Naive thymus-derived CD8-positive, alpha-beta T cell (primary cell): ENCODE results near the gene RERE. TPM values are rescaled to one million over a fixed set of nuclear protein-coding genes. Genes with fewer than 3 reads are reported as not detected.

Experiments
- ATAC-seq, 2 donors: fragments of 150-1000 bp; cut with Tn5 transposase in 1 of 2; sonication (Bioruptor Pico), chemical (Tn5 transposase) in 1 of 2; 1 replicate in 1 of 2; 2 replicates in 1 of 2; pipeline ENCODE4 v1.10.0; 2021; ENCODE audit warnings: mild to moderate bottlenecking in 2 of 2, moderate library complexity in 2 of 2
- POLR2A ChIA-PET: fragments of 350-600 bp; sonication (Branson Sonifier 250); formaldehyde crosslinking; loops from one replicate; lab custom pipeline; 2021; ENCODE audit warnings: antibody characterized with exemption; lab: Charles Lee
- DNase-seq, 10 donors: peaks; one replicate each; pipeline versions ENCODE4 v3.0.0 to v3.0.0-alpha.2; 2020 to 2022
- H3K27ac Mint-ChIP-seq, 10 donors: one replicate each; pipeline ENCODE4 v1.8.0; 2020 to 2022; ENCODE audit warnings: mild to moderate bottlenecking in 10 of 10, mixed read lengths in 10 of 10, moderate library complexity in 4 of 10, inconsistent platforms in 1 of 10
- H3K27me3 Mint-ChIP-seq, 5 donors: one replicate each; pipeline ENCODE4 v1.8.0; 2021 to 2022; ENCODE audit warnings: mixed read lengths in 5 of 5
- H3K36me3 Mint-ChIP-seq, 3 donors: one replicate each; pipeline ENCODE4 v1.8.0; 2020 to 2022; ENCODE audit warnings: mixed read lengths in 3 of 3, mild to moderate bottlenecking in 2 of 3, inconsistent platforms in 1 of 3
- H3K4me1 Mint-ChIP-seq, 4 donors: one replicate each; pipeline ENCODE4 v1.8.0; 2021 to 2022; ENCODE audit warnings: mixed read lengths in 4 of 4
- H3K4me3 Mint-ChIP-seq, 10 donors: one replicate each; pipeline ENCODE4 v1.8.0; 2020 to 2022; ENCODE audit warnings: mild to moderate bottlenecking in 10 of 10, mixed read lengths in 10 of 10, moderate library complexity in 6 of 10, inconsistent platforms in 1 of 10
- H3K9me3 Mint-ChIP-seq, 9 donors: one replicate each; pipeline ENCODE4 v1.8.0; 2020 to 2022; ENCODE audit warnings: mixed read lengths in 9 of 9, mild to moderate bottlenecking in 3 of 9, inconsistent platforms in 1 of 9, moderate library complexity in 1 of 9
- polyA plus RNA-seq, 3 donors: library from polyadenylated mRNA; unstranded; fragments of 300-500 nt; fragmentation: Illumina TruSeq; gene quantifications; one replicate each; pipeline ENCODE4 v1.2.3, GENCODE V29; 2021
- total RNA-seq, 8 experiments: library from RNA in 2 of 8; stranded (reverse) in 2 of 8; gene quantifications; one replicate each; pipeline ENCODE4 v1.2.3 and lab custom pipeline; 2021 to 2026

RERE gene
- total and polyA plus RNA-seq, 5 experiments from 2014 or later = 4.1 to 84.2 (median 8.8) TPM

DNA sequence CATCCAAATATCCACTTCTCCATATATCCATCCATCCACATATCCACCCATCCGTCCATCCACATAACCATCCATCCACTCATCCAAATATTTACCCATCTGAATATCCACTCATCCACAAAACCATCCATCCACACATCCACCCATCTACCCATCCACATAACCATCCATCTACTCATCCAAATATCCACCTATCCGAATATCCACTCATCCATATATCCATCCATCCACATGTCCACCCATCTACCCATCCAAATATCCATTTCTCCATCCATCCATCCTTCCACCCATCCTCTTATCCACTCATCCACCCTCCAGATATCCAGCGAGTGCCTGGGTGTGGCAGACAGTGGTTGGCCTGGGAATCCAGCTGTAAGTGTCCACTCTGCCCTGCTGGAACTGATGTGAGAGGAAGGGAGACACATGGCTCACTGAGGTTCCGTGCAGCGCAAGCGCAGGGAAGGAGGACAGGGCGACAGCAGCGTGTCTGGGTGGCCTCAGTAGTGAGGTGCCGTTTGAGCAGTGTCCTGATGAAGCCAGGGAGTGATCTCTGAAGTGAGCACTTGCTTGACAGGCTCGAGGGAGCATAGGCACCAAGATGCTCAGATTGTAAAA lies 472.4 kb downstream of the RERE start:
- peaks cover 0 to 9% (median 0%) of the 10 kb centered on the region in 5 donors for H3K27me3 Mint-ChIP-seq
- ATAC-seq (no peak), DNase-seq (no peak)
- peak overlapping the region in 1 of 10 donors; percentile 23 for H3K27ac Mint-ChIP-seq
- POLR2A ChIA-PET = no interaction called here
- H3K36me3 Mint-ChIP-seq = no peaks in the 10 kb centered on the region
- H3K9me3 Mint-ChIP-seq = no peaks in the 10 kb centered on the region
- H3K4me1 Mint-ChIP-seq = peaks cover 4 to 7% (median 4%) of the 10 kb centered on the region in 4 donors
- no peak overlapping the region for H3K4me3 Mint-ChIP-seq

DNA sequence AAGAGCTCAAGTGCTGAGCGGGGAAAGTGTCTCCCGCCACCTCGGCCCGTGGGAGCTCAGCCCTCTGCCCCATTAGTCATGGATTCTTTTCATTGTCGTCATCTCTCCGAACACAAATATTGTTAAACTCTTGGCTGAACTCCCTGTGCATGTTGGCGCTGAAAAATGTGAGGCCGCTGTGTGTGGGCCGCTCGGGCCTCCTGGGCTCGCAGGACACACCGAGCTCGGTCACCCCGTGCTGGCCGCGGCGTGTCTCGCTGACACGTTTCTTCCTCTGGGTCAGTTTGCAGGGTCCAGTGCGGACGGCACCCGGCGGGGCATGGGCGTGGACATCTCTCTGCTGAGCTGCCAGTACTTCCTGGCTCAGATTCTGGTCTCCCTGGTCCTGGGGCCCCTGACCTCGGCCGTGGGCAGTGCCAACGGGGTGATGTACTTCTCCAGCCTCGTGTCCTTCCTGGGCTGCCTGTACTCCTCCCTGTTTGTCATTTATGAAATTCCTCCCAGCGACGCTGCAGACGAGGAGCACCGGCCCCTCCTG lies 473.9 kb downstream of the RERE start:
- Mint-ChIP-seq H3K4me3 (no peak overlapping the region), H3K4me1 (peaks cover 0 to 2% (median 0%) of the 10 kb centered on the region in 4 donors), H3K9me3 (no peaks in the 10 kb centered on the region)

DNA sequence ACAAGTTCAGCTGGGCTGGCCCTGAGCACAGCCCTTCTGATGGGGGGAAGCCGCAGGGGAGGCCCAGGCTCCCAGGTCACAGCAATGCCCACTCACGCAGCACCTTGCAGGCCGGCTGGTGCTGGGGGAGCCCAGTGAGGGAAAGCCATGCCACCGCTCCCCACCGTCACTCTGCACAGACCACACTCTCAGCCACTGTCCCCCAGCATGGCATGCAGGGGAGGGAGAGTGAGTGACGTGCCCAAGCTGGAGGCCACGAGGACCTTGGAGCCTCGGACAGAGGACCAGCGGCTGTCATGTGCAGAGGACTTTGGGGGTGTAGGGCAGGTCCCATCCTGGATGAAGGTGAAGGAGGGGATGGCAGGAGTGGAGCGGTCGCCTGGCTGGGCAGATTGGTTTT lies 474.4 kb downstream of the RERE start:
- peaks cover 0 to 4% (median 0%) of the 10 kb centered on the region in 5 donors for H3K27me3 Mint-ChIP-seq
- no peaks in the 10 kb centered on the region for H3K9me3 Mint-ChIP-seq

More for the DNA sequence above, 473.9 kb downstream of the RERE start:
- Mint-ChIP-seq H3K36me3 (no peaks in the 10 kb centered on the region), H3K27ac (peak overlapping the region in 1 of 10 donors; percentile 46), H3K27me3 (peaks cover 0 to 4% (median 0%) of the 10 kb centered on the region in 5 donors)
- no peak for DNase-seq
- no peak for ATAC-seq
- POLR2A ChIA-PET = no interaction called here

DNA sequence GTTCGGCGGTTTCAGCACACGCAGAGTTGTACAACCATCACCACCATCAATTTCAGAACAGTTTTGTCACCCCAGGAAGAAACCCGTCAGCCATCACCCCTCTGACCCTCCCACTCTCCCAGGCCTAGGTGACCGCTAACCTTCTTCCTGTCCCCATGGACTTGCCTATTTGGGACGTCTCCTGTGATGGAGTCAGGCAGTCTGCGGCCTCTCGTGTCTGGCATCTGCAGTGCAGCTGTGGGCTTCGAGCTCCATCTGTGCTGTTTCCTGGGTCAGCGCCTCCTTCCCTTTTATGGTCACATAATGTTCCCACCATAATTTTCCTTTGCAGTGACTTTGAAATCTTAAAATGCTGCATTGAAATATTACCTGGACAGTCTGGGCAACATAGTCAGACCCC lies 475.1 kb downstream of the RERE start:
- POLR2A ChIA-PET = no interaction called here
- Mint-ChIP-seq H3K9me3 (peaks cover 0 to 2% (median 0%) of the 10 kb centered on the region in 9 donors), H3K4me3 (no peak overlapping the region), H3K27ac (no peak overlapping the region), H3K36me3 (peaks cover 0 to under 1% (median 0%) of the 10 kb centered on the region in 3 donors), H3K27me3 (peaks cover 0 to 4% (median 0%) of the 10 kb centered on the region in 5 donors), H3K4me1 (peaks cover 0 to 2% (median 0%) of the 10 kb centered on the region in 4 donors)
- ATAC-seq (no peak), DNase-seq (no peak)

More for the DNA sequence above, 474.4 kb downstream of the RERE start:
- POLR2A ChIA-PET = no interaction called here
- H3K4me1 Mint-ChIP-seq = peaks cover 0 to 2% (median 0%) of the 10 kb centered on the region in 4 donors
- peak overlapping the region in 1 of 10 donors; percentile 46 for H3K27ac Mint-ChIP-seq
- H3K4me3 Mint-ChIP-seq = no peak overlapping the region
- no peaks in the 10 kb centered on the region for H3K36me3 Mint-ChIP-seq
- DNase-seq (no peak), ATAC-seq (no peak)

DNA sequence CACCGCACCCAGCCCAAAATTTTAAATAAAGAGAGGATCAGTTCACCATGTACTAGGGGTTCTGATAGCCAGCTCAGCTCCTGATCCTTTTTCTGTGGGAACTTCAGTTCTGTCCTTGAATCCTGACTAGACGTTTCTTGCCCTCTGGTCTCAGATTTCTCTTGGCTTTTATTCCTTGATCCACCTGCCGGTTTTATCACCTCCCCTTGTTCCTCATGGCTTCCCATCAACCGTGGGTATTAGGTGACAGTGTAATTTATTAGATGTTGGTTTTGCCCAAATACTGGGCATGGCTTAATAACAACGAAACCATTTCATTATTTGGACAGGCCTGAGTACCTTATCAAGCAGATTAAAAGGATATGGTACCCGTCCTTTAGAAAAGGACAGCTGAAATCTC lies 477.0 kb downstream of the RERE start:
- Mint-ChIP-seq H3K4me1 (no peaks in the 10 kb centered on the region), H3K27ac (no peak overlapping the region), H3K27me3 (no peaks in the 10 kb centered on the region), H3K36me3 (peaks cover 4 to 7% (median 5%) of the 10 kb centered on the region in 3 donors), H3K4me3 (no peak overlapping the region), H3K9me3 (peaks cover 0 to 8% (median 1%) of the 10 kb centered on the region in 9 donors)
- ATAC-seq (no peak), DNase-seq (no peak)
- POLR2A ChIA-PET = interaction anchor here (0.7 kb wide), 1 partner anchor 23 kb away, joined by 4 read pairs; no protein-coding TSS in a partner anchor

DNA sequence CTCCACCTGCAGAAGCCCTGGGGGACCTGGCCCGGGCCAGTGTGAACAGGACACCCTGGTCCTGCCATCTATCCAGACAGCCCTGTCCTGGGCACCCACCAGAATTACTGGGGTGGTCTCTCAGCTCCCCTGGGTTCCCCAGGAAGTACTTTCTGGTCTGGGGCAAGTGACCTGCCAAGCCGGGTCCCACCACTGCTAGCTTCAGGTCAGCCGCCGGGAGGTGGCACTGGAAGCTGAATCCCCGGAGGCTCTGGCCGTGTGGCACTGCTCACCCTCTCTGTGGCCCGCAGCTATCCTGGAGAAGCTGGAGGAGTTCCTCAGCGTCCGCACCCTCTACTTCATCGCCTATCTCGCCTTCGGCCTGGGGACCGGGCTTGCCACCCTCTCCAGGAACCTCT lies 478.2 kb downstream of the RERE start:
- peaks cover 4 to 7% (median 5%) of the 10 kb centered on the region in 3 donors for H3K36me3 Mint-ChIP-seq
- POLR2A ChIA-PET = interaction anchor here (0.8 kb wide), 1 partner anchor 71 kb away, joined by 5 read pairs; no protein-coding TSS in a partner anchor
- no peak overlapping the region for H3K4me3 Mint-ChIP-seq
- H3K27me3 Mint-ChIP-seq = no peaks in the 10 kb centered on the region
- peak overlapping the region in 1 of 10 donors; percentile 33 for H3K27ac Mint-ChIP-seq
- ATAC-seq (no peak), DNase-seq (no peak)
- no peaks in the 10 kb centered on the region for H3K4me1 Mint-ChIP-seq
- peaks cover 0 to 8% (median 1%) of the 10 kb centered on the region in 9 donors for H3K9me3 Mint-ChIP-seq

DNA sequence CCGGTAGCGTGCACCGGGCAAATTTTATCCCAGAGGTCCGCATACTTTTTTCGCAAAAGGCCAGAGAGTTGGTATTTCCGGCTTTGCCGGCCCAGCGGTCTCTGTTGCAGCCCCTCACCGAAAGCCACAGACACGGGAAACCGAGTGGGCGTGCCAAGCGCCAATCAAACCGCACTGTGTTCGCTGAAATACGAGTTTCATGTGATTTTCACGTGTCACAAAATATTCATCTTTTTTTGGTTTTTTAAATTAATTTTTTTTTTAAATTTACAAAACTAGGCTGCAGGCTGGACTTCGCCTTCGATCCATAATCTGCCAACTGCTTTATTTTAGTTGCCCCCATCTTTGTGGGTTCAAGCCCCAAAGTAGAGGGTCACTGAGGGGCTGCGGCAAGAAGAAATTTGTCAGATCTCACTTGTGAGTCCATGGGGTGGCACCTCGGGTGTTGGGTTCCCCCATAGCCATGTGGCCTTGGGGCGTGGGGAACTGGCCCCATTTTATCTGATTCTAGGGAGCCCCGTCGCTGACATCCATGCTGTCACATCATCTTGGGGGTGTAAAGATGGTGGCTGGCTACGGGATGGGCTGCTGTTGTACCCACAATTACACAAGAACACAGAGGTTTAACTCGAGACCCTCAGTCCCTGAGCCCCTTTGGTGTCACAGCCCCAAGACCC lies 478.8 kb downstream of the RERE start:
- Mint-ChIP-seq H3K27ac (no peak overlapping the region), H3K9me3 (peaks cover 0 to 8% (median 1%) of the 10 kb centered on the region in 9 donors), H3K27me3 (no peaks in the 10 kb centered on the region), H3K36me3 (peaks cover 4 to 7% (median 5%) of the 10 kb centered on the region in 3 donors), H3K4me3 (no peak overlapping the region), H3K4me1 (no peaks in the 10 kb centered on the region)
- no peak for ATAC-seq
- no peak for DNase-seq
- POLR2A ChIA-PET = interaction anchor here (0.8 kb wide), 1 partner anchor 70 kb away, joined by 5 read pairs; no protein-coding TSS in a partner anchor

DNA sequence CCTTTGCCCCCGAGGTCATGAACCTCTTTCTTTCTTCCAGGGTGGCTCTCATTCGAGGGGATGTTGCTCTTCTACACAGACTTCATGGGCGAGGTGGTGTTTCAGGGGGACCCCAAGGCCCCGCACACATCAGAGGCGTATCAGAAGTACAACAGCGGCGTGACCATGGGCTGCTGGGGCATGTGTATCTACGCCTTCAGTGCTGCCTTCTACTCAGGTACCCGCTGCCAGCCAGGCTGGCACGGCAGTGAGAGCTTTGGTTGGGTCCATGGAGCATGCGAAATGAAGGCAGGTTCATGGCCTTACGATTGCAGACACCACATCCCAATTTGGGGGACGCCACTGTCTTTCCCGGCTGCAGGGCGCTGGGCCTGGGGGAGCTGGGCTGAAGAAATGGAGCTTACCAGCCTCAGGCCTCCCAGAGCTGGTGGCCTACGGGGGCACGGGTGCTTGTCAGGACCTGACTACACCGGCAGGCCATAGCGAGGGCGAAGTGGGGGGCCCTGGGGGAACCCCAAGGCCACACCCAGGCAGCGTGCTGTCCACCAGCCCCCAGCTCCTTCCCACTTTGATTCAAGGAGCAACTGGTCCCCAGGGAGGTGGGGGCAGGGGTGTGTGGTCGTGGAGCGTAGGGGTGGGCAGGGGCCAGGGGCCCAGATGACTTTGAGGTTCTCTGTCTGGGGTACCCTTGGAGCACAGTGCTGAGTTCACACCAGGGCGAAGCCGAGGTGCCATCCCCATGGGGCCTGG lies 479.5 kb downstream of the RERE start:
- POLR2A ChIA-PET = no interaction called here
- no peaks in the 10 kb centered on the region for H3K27me3 Mint-ChIP-seq
- H3K4me3 Mint-ChIP-seq = no peak overlapping the region
- H3K27ac Mint-ChIP-seq = no peak overlapping the region
- peaks cover 4 to 7% (median 5%) of the 10 kb centered on the region in 3 donors for H3K36me3 Mint-ChIP-seq
- DNase-seq (no peak), ATAC-seq (no peak)
- peaks cover 0 to 8% (median 1%) of the 10 kb centered on the region in 9 donors for H3K9me3 Mint-ChIP-seq
- H3K4me1 Mint-ChIP-seq = no peaks in the 10 kb centered on the region

DNA sequence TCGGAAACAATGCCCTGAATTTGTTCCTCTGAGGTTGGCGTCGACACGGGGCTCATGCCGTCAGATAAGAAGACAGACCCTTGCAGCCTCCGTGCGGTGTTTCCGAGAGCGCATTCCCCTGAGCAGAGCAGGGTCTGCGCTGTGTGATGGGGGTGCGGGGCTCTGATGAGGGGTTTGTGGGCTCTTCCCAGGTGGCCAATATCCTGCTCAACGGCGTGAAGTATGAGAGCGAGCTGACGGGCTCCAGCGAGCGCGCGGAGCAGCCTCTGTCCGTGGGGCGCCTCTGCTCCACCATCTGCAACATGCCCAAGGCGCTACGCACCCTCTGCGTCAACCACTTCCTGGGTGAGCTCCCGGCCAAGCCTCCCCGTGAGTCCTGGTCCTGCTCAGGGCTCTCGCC lies 482.2 kb downstream of the RERE start:
- H3K4me1 Mint-ChIP-seq = no peaks in the 10 kb centered on the region
- H3K27ac Mint-ChIP-seq = no peak overlapping the region
- peaks cover 0 to 8% (median 1%) of the 10 kb centered on the region in 9 donors for H3K9me3 Mint-ChIP-seq
- no peaks in the 10 kb centered on the region for H3K27me3 Mint-ChIP-seq
- POLR2A ChIA-PET = no interaction called here
- DNase-seq (no peak), ATAC-seq (no peak)
- no peak overlapping the region for H3K4me3 Mint-ChIP-seq
- peaks cover 4 to 7% (median 5%) of the 10 kb centered on the region in 3 donors for H3K36me3 Mint-ChIP-seq

DNA sequence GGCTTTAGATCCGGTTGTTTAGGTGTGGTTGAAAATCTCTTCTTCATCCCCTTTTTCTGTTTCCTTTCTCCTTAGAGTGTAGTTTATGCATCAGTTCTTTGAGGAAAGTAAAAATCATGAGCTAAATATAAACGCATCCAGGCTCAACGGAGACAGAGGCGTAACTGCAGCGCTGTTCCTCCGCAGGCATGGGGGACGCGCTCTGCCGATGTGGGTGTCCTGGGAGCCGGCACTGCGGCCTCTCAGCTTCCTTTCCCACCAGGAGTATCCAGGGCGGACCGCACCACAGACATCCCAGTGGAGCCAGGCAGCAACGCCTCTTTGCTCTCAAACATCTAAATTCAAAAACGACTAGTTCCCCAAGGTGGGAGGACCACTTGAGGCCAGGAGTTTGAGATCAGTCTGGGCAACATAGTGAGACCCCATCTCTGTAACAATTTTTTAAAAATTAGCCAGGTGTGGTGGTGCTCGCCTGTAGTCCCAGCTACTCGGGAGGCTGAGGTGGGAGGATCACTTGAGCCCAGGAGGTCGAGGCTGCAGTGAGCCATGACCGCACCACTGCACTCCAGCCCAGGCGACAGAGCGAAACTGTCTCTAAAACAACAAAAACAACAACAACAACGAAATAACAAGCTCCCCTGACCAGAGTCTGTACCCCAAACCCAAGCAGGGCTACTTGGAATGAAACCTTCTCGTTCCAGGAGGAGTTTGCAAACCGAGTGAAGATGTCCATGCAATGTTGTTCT lies 483.2 kb downstream of the RERE start:
- Mint-ChIP-seq H3K9me3 (peaks cover 0 to 8% (median 1%) of the 10 kb centered on the region in 9 donors), H3K4me3 (no peak overlapping the region), H3K36me3 (peaks cover 4 to 7% (median 5%) of the 10 kb centered on the region in 3 donors), H3K4me1 (no peaks in the 10 kb centered on the region), H3K27me3 (no peaks in the 10 kb centered on the region), H3K27ac (peak overlapping the region in 1 of 10 donors; percentile 40)
- no peak for ATAC-seq
- no peak for DNase-seq
- POLR2A ChIA-PET = no interaction called here

DNA sequence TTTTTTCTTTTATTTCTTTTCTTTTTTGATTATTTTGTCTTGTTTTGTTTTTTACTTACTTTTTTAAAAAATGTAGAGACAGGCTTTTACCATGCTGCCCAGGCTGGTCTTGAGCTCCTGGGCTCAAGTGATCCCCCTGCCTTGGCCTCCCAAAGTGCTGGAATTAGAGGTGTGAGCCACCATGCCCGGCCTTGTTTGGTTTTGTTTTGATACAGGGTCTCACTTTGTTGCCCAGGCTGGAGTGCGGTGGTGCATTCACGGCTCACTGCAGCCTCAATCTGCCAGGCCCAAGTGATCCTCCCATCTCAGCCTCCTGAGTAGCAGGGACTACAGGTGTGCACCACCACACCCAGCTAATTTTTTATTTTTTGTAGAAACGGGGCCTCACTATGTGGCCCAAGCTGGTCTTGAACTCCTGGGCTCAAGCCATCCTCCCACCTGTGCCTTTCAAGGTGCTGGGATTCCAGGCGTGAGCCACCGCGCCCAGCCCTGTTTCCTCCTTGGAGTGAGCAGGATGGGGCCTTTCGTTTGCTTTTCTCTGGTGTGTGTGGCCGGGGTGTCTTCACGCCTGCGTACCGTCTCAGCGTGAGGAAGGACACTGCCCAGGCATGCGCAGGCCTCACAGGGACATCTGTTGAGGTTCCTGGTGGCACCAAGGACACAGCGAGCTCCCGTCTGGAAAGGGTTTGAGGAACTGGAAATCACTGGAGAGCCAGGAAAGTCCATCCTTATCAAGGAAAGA lies 484.0 kb downstream of the RERE start:
- no peaks in the 10 kb centered on the region for H3K4me1 Mint-ChIP-seq
- no peak for ATAC-seq

More for the DNA sequence above, 484.0 kb downstream of the RERE start:
- Mint-ChIP-seq H3K27ac (no peak overlapping the region), H3K27me3 (no peaks in the 10 kb centered on the region), H3K4me3 (no peak overlapping the region), H3K9me3 (peaks cover 0 to 8% (median 1%) of the 10 kb centered on the region in 9 donors), H3K36me3 (peaks cover 4 to 7% (median 5%) of the 10 kb centered on the region in 3 donors)
- no peak for DNase-seq
- POLR2A ChIA-PET = no interaction called here
